Measurements from ENCODE around the gene RGL4.
A peak's percentile ranks its signal among the peaks of the same experiment; 100 is the strongest.

RGL4 gene

GRCh38 chr22:23692598-23693291 is 1.9 kb downstream of the RGL4 start:
- H3K4me1 ChIP-seq (ENCODE audit: control insufficient read depth, insufficient read depth, low read depth, low read length): no peaks in the 10 kb centered on the region
- 95% methylated on average over 12 of the region's 12 CpGs for WGBS
- no peak overlapping the region for H2BK12ac ChIP-seq (ENCODE audit: low read length in 2 of 2)
- H3K18ac ChIP-seq (ENCODE audit: low read depth in 1 of 2, low read length in 2 of 2): no peak overlapping the region
- H2AFZ ChIP-seq (ENCODE audit: low read depth, low read length): no peak overlapping the region
- H2AK5ac ChIP-seq (ENCODE audit: low read length, severe bottlenecking): no peak overlapping the region
- H3K79me1 ChIP-seq (replicated peaks; ENCODE audit: low read length, poor library complexity, severe bottlenecking): peaks cover 4% of the 10 kb centered on the region
- no peaks in the 10 kb centered on the region for H3K27me3 ChIP-seq (ENCODE audit: control insufficient read depth in 1 of 2, insufficient read depth in 1 of 2, low read length in 2 of 2)
- H3K4me3 ChIP-seq (ENCODE audit: insufficient read depth in 1 of 2, low read depth in 1 of 2, low read length in 2 of 2): peak overlapping the region in 1 of 2 experiments; percentile 18
- no peak overlapping the region for H3K27ac ChIP-seq (ENCODE audit: low read length, poor library complexity, severe bottlenecking)
- no peak overlapping the region for H2BK15ac ChIP-seq (ENCODE audit: low read depth, poor library complexity, severe bottlenecking)
- H3K9ac ChIP-seq (ENCODE audit: low read length): no peak overlapping the region
- H3K23ac ChIP-seq (ENCODE audit: low read length in 2 of 2): no peak overlapping the region
- H4K8ac ChIP-seq (ENCODE audit: low read length): no peak overlapping the region
- no peak overlapping the region for H3K4ac ChIP-seq (ENCODE audit: low read depth in 1 of 2, low read length in 2 of 2)
- no peak overlapping the region for H2BK5ac ChIP-seq (ENCODE audit: low read depth, low read length, poor library complexity, severe bottlenecking)
- no peak overlapping the region for H3K4me2 ChIP-seq (ENCODE audit: low read length, poor library complexity, severe bottlenecking)
- no peak overlapping the region for H2BK120ac ChIP-seq (ENCODE audit: low read depth, low read length)
- no peak for DNase-seq
- H3K9me3 ChIP-seq (ENCODE audit: control insufficient read depth, low read length): no peaks in the 10 kb centered on the region
- H4K91ac ChIP-seq (ENCODE audit: low read length): no peak overlapping the region
- H3K14ac ChIP-seq (ENCODE audit: low read length in 2 of 2): no peak overlapping the region
- peaks cover 53 to 55% of the 10 kb centered on the region in 2 experiments for H3K36me3 ChIP-seq (ENCODE audit: control insufficient read depth in 1 of 2, insufficient read depth in 2 of 2, low read depth in 1 of 2, low read length in 2 of 2)

- Histone ChIP-seq H3K27ac (ENCODE audit: low read length, poor library complexity, severe bottlenecking) (no peak overlapping the region), H2BK120ac (ENCODE audit: low read depth, low read length) (no peak overlapping the region), H3K4me1 (ENCODE audit: control insufficient read depth, insufficient read depth, low read depth, low read length) (peaks cover 3% of the 10 kb centered on the region), H3K36me3 (ENCODE audit: control insufficient read depth in 1 of 2, insufficient read depth in 2 of 2, low read depth in 1 of 2, low read length in 2 of 2) (peaks cover 52 to 62% of the 10 kb centered on the region in 2 experiments), H2BK12ac (ENCODE audit: low read length in 2 of 2) (no peak overlapping the region), H3K4me3 (ENCODE audit: insufficient read depth in 1 of 2, low read depth in 1 of 2, low read length in 2 of 2) (no peak overlapping the region), H3K9ac (ENCODE audit: low read length) (no peak overlapping the region), H3K18ac (ENCODE audit: low read depth in 1 of 2, low read length in 2 of 2) (no peak overlapping the region), H3K4ac (ENCODE audit: low read depth in 1 of 2, low read length in 2 of 2) (no peak overlapping the region), H4K91ac (ENCODE audit: low read length) (no peak overlapping the region), H2AK5ac (ENCODE audit: low read length, severe bottlenecking) (no peak overlapping the region), H3K27me3 (ENCODE audit: control insufficient read depth in 1 of 2, insufficient read depth in 1 of 2, low read length in 2 of 2) (no peaks in the 10 kb centered on the region), H2BK5ac (ENCODE audit: low read depth, low read length, poor library complexity, severe bottlenecking) (no peak overlapping the region), H3K14ac (ENCODE audit: low read length in 2 of 2) (no peak overlapping the region), H2BK15ac (ENCODE audit: low read depth, poor library complexity, severe bottlenecking) (no peak overlapping the region), H3K79me1 (replicated peaks; ENCODE audit: low read length, poor library complexity, severe bottlenecking) (peaks cover 5% of the 10 kb centered on the region), H3K9me3 (ENCODE audit: control insufficient read depth, low read length) (no peaks in the 10 kb centered on the region), H3K4me2 (ENCODE audit: low read length, poor library complexity, severe bottlenecking) (no peak overlapping the region), H3K23ac (ENCODE audit: low read length in 2 of 2) (no peak overlapping the region), H2AFZ (ENCODE audit: low read depth, low read length) (no peak overlapping the region), H4K8ac (ENCODE audit: low read length) (no peak overlapping the region)
- WGBS: 92% methylated on average over 11 of the region's 11 CpGs
- no peak for DNase-seq
These were observed 3.3 kb downstream of the RGL4 start for GRCh38 chr22:23693979-23694680.

GRCh38 chr22:23695141-23695540 is 4.3 kb downstream of the RGL4 start:
- Histone ChIP-seq H2AFZ (ENCODE audit: low read depth, low read length) (no peak overlapping the region), H2BK120ac (ENCODE audit: low read depth, low read length) (no peak overlapping the region), H3K23ac (ENCODE audit: low read length in 2 of 2) (no peak overlapping the region), H2AK5ac (ENCODE audit: low read length, severe bottlenecking) (no peak overlapping the region), H3K4me2 (ENCODE audit: low read length, poor library complexity, severe bottlenecking) (no peak overlapping the region), H3K36me3 (ENCODE audit: control insufficient read depth in 1 of 2, insufficient read depth in 2 of 2, low read depth in 1 of 2, low read length in 2 of 2) (peaks cover 52 to 59% of the 10 kb centered on the region in 2 experiments), H2BK15ac (ENCODE audit: low read depth, poor library complexity, severe bottlenecking) (no peak overlapping the region), H3K18ac (ENCODE audit: low read depth in 1 of 2, low read length in 2 of 2) (no peak overlapping the region), H3K79me1 (replicated peaks; ENCODE audit: low read length, poor library complexity, severe bottlenecking) (peaks cover 5% of the 10 kb centered on the region), H3K4ac (ENCODE audit: low read depth in 1 of 2, low read length in 2 of 2) (no peak overlapping the region), H4K91ac (ENCODE audit: low read length) (no peak overlapping the region), H3K27me3 (ENCODE audit: control insufficient read depth in 1 of 2, insufficient read depth in 1 of 2, low read length in 2 of 2) (no peaks in the 10 kb centered on the region), H2BK5ac (ENCODE audit: low read depth, low read length, poor library complexity, severe bottlenecking) (no peak overlapping the region), H4K8ac (ENCODE audit: low read length) (no peak overlapping the region), H3K9ac (ENCODE audit: low read length) (no peak overlapping the region), H3K27ac (ENCODE audit: low read length, poor library complexity, severe bottlenecking) (no peak overlapping the region), H2BK12ac (ENCODE audit: low read length in 2 of 2) (no peak overlapping the region), H3K4me1 (ENCODE audit: control insufficient read depth, insufficient read depth, low read depth, low read length) (peaks cover 3% of the 10 kb centered on the region), H3K4me3 (ENCODE audit: insufficient read depth in 1 of 2, low read depth in 1 of 2, low read length in 2 of 2) (no peak overlapping the region), H3K9me3 (ENCODE audit: control insufficient read depth, low read length) (no peaks in the 10 kb centered on the region), H3K14ac (ENCODE audit: low read length in 2 of 2) (peak overlapping the region in 1 of 2 experiments; percentile 4)
- WGBS: 100% methylated on average over 3 of the region's 3 CpGs
- DNase-seq: no peak

- H3K79me1 ChIP-seq (replicated peaks; ENCODE audit: low read length, poor library complexity, severe bottlenecking): peaks cover 5% of the 10 kb centered on the region
- H3K27me3 ChIP-seq (ENCODE audit: control insufficient read depth in 1 of 2, insufficient read depth in 1 of 2, low read length in 2 of 2): no peaks in the 10 kb centered on the region
- no peak overlapping the region for H2BK5ac ChIP-seq (ENCODE audit: low read depth, low read length, poor library complexity, severe bottlenecking)
- H3K36me3 ChIP-seq (ENCODE audit: control insufficient read depth in 1 of 2, insufficient read depth in 2 of 2, low read depth in 1 of 2, low read length in 2 of 2): peaks cover 53 to 57% of the 10 kb centered on the region in 2 experiments
- H3K9me3 ChIP-seq (ENCODE audit: control insufficient read depth, low read length): no peaks in the 10 kb centered on the region
- H3K27ac ChIP-seq (ENCODE audit: low read length, poor library complexity, severe bottlenecking): no peak overlapping the region
- no peak overlapping the region for H4K8ac ChIP-seq (ENCODE audit: low read length)
- no peak overlapping the region for H3K23ac ChIP-seq (ENCODE audit: low read length in 2 of 2)
- H2AK5ac ChIP-seq (ENCODE audit: low read length, severe bottlenecking): no peak overlapping the region
- WGBS: 92% methylated on average over 19 of the region's 19 CpGs
- no peak overlapping the region for H4K91ac ChIP-seq (ENCODE audit: low read length)
- no peak overlapping the region for H2BK120ac ChIP-seq (ENCODE audit: low read depth, low read length)
- H2BK12ac ChIP-seq (ENCODE audit: low read length in 2 of 2): no peak overlapping the region
- no peak overlapping the region for H3K9ac ChIP-seq (ENCODE audit: low read length)
- no peak for DNase-seq
- no peak overlapping the region for H3K18ac ChIP-seq (ENCODE audit: low read depth in 1 of 2, low read length in 2 of 2)
- no peak overlapping the region for H3K4me3 ChIP-seq (ENCODE audit: insufficient read depth in 1 of 2, low read depth in 1 of 2, low read length in 2 of 2)
- no peak overlapping the region for H2BK15ac ChIP-seq (ENCODE audit: low read depth, poor library complexity, severe bottlenecking)
- H2AFZ ChIP-seq (ENCODE audit: low read depth, low read length): no peak overlapping the region
- H3K14ac ChIP-seq (ENCODE audit: low read length in 2 of 2): no peak overlapping the region
- no peak overlapping the region for H3K4me2 ChIP-seq (ENCODE audit: low read length, poor library complexity, severe bottlenecking)
- peaks cover 3% of the 10 kb centered on the region for H3K4me1 ChIP-seq (ENCODE audit: control insufficient read depth, insufficient read depth, low read depth, low read length)
- no peak overlapping the region for H3K4ac ChIP-seq (ENCODE audit: low read depth in 1 of 2, low read length in 2 of 2)
These were observed 4.9 kb downstream of the RGL4 start for GRCh38 chr22:23695571-23696325.

Data from mesenchymal stem cell (in vitro differentiated cells and primary cell).